ENCODE data around the gene CTNNA3. TPM values are rescaled to one million over a fixed set of nuclear protein-coding genes. Genes with fewer than 3 reads are reported as not detected.
A peak's percentile ranks its signal among the peaks of the same experiment; 100 is the strongest.

The CTNNA3 gene
- total RNA-seq, 1 experiment from 2014 or later = not detected

DNA sequence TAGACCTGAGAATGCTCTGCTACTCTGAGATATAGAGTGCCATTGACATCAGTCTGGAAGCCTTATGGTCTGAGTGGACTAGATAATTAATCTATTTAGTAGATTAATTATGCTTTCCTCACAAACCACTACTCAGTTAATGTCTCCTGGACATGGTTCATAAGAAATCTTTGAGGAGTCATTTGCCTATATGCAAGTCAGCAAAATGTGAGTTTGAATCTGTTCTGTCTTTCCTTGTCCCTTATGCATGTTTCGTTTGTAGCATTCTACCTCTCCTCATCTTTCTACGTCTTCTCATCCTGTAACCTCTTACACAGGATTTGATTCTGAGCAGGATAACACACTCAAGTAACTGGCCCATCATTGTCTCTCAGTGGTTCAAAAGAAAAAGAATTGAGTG lies 1505.6 kb downstream of the CTNNA3 start:
- Histone ChIP-seq H2AFZ (ENCODE audit: low read length) (peak overlapping the region; percentile 1; the same call in 1 of the 2 replicates), H3K27ac (ENCODE audit: low read length) (no peak overlapping the region), H3K9me3 (ENCODE audit: low read length) (no peaks in the 10 kb centered on the region), H3K4me1 (ENCODE audit: low read length) (no peaks in the 10 kb centered on the region), H3K4me2 (ENCODE audit: low read depth, low read length, poor library complexity, severe bottlenecking) (no peak overlapping the region), H3K36me3 (ENCODE audit: insufficient read depth, low read length) (no peaks in the 10 kb centered on the region), H4K20me1 (ENCODE audit: insufficient read depth, low read depth, low read length) (no peaks in the 10 kb centered on the region), H3K79me2 (ENCODE audit: low read length) (no peaks in the 10 kb centered on the region), H3K9ac (ENCODE audit: low read length) (no peak overlapping the region), H3K4me3 (ENCODE audit: low read length) (no peak overlapping the region), H3K27me3 (ENCODE audit: low read length) (no peaks in the 10 kb centered on the region), H3K9me2 (replicated peaks; ENCODE audit: insufficient read depth, low read length) (no peaks in the 10 kb centered on the region)
- DNase-seq = no peak

DNA sequence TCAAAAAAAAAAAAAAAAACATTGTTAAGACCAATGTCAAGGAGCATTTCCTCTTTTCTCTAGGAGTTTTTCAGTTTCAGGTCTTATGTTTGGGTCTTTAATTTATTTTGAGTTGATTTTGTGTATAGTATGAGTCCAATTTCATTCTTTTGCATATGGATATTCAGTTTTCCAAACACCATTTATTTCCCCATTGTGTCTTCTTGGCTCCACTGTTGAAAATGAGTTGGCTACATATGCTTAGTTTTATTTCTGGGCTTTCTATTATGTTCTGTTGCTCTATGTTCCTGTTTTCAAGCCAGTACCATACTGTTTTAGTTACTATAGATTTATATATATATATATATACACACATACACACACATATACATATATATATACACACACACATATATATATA lies 1506.7 kb downstream of the CTNNA3 start:
- no peaks in the 10 kb centered on the region for H3K4me1 ChIP-seq (ENCODE audit: low read length)
- H3K4me3 ChIP-seq (ENCODE audit: low read length) = no peak overlapping the region
- H3K27me3 ChIP-seq (ENCODE audit: low read length) = no peaks in the 10 kb centered on the region
- H3K9me2 ChIP-seq (replicated peaks; ENCODE audit: insufficient read depth, low read length) = no peaks in the 10 kb centered on the region
- no peak overlapping the region for H2AFZ ChIP-seq (ENCODE audit: low read length)
- no peak overlapping the region for H3K9ac ChIP-seq (ENCODE audit: low read length)
- no peak overlapping the region for H3K4me2 ChIP-seq (ENCODE audit: low read depth, low read length, poor library complexity, severe bottlenecking)
- no peaks in the 10 kb centered on the region for H3K79me2 ChIP-seq (ENCODE audit: low read length)
- no peaks in the 10 kb centered on the region for H3K9me3 ChIP-seq (ENCODE audit: low read length)
- no peak overlapping the region for H3K27ac ChIP-seq (ENCODE audit: low read length)
- H3K36me3 ChIP-seq (ENCODE audit: insufficient read depth, low read length) = no peaks in the 10 kb centered on the region
- DNase-seq = no peak
- no peaks in the 10 kb centered on the region for H4K20me1 ChIP-seq (ENCODE audit: insufficient read depth, low read depth, low read length)

DNA sequence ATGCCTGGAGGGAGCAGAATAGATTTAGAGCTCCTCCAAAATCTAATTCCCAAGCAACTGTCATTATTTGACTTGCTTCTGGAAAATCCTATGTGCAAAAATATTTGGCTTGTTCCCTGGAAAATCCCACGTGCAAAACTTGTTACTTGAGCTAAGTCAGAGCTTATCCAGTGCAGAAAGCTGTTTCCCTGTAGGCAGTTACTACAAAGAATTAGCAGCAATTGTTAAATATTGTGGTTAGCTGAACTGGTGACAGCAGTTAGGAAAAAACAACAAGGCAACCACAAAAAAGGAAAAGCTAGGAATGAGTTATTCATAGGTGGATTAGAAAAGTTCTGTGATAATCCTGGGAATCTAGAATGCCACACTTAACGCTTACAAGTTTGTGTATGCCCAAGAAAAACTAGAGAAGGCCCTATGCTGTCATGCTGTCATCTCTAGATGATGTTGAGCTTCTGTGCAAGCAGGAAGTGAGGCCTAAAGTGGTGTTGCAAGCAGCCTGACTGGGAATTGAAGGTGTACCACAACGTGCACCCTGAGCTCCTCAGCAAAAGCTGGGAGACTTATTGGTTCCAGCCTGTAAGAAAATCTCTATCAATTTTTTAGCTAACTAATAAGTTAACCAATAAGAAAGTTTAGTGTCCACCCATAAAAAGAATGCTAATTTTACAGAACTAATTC lies 1508.8 kb downstream of the CTNNA3 start:
- Histone ChIP-seq H3K9me2 (replicated peaks; ENCODE audit: insufficient read depth, low read length) (no peaks in the 10 kb centered on the region), H4K20me1 (ENCODE audit: insufficient read depth, low read depth, low read length) (no peaks in the 10 kb centered on the region), H3K4me2 (ENCODE audit: low read depth, low read length, poor library complexity, severe bottlenecking) (no peak overlapping the region), H3K27ac (ENCODE audit: low read length) (no peak overlapping the region), H3K36me3 (ENCODE audit: insufficient read depth, low read length) (no peaks in the 10 kb centered on the region), H3K4me3 (ENCODE audit: low read length) (no peak overlapping the region), H3K9me3 (ENCODE audit: low read length) (no peaks in the 10 kb centered on the region), H2AFZ (ENCODE audit: low read length) (peak overlapping the region; percentile 54; the same call in 1 of the 2 replicates), H3K27me3 (ENCODE audit: low read length) (no peaks in the 10 kb centered on the region), H3K79me2 (ENCODE audit: low read length) (no peaks in the 10 kb centered on the region), H3K9ac (ENCODE audit: low read length) (no peak overlapping the region), H3K4me1 (ENCODE audit: low read length) (0 out of 2 replicates have a peak, but pooled peaks cover 2% of the 10 kb centered on the region)
- no peak for DNase-seq

DNA sequence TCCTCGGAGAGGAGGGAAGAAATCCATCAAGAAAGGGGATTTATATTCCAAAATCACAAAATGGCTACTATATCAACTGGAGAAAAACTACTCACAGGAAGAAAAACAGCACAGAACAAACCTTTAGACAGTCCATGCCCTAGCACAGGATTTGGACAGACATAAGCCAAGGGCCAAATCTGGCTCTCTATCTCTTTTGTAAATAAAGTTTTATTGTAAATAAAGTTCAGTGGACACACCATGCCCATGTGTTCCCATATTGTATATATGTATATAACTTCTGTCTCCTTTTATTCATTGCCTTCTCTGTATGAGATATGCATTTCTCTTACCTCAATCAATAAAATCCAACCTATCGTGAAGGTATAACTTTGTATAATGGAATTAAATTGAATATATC lies 1513.0 kb downstream of the CTNNA3 start:
- H3K9me2 ChIP-seq (replicated peaks; ENCODE audit: insufficient read depth, low read length) = no peaks in the 10 kb centered on the region
- H3K27me3 ChIP-seq (ENCODE audit: low read length) = no peaks in the 10 kb centered on the region

DNA sequence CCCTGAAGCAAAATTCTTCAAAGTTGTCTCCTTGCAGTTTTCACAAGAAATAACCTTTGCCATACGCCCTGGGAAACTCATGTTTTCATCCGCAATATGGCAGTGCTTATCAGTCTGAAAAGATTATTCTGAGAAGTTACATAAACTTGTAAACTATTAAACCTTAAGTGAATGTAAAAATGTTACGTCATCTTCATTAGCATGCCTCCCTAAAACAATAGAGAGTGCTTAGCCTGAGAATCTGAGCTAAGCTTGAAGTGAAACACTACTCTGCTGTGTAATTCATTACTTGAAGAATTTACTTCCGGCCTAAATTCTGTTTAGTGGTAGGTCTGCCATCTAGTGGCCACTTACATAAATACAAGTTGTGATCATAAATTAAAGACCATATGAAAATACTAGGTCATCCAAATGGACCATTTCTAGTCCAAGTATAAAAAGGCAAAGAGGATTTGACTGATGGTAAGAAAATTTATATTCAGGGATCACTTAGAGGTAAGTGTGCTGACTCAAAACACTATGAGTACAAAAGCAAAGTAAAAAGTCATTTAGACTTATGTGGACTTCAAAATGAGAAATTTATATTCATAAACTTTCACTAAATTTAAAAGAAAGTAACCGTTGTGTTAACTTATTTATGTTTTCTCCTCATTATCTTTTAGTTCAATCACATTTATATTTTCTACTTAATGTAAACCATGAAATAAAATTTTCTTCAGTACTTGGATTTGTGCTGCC lies 1515.2 kb downstream of the CTNNA3 start:
- Histone ChIP-seq H3K9me3 (ENCODE audit: low read length) (no peaks in the 10 kb centered on the region), H4K20me1 (ENCODE audit: insufficient read depth, low read depth, low read length) (no peaks in the 10 kb centered on the region), H3K4me3 (ENCODE audit: low read length) (no peak overlapping the region), H3K27ac (ENCODE audit: low read length) (no peak overlapping the region), H3K9ac (ENCODE audit: low read length) (no peak overlapping the region), H3K4me2 (ENCODE audit: low read depth, low read length, poor library complexity, severe bottlenecking) (no peak overlapping the region), H2AFZ (ENCODE audit: low read length) (peak overlapping the region; percentile 83), H3K79me2 (ENCODE audit: low read length) (no peaks in the 10 kb centered on the region), H3K9me2 (replicated peaks; ENCODE audit: insufficient read depth, low read length) (no peaks in the 10 kb centered on the region), H3K36me3 (ENCODE audit: insufficient read depth, low read length) (no peaks in the 10 kb centered on the region), H3K27me3 (ENCODE audit: low read length) (no peaks in the 10 kb centered on the region), H3K4me1 (ENCODE audit: low read length) (peaks cover 18% of the 10 kb centered on the region)
- DNase-seq = peak; percentile 93

More for the DNA sequence above, 1513.0 kb downstream of the CTNNA3 start:
- DNase-seq = no peak
- Histone ChIP-seq H2AFZ (ENCODE audit: low read length) (peak overlapping the region; percentile 77), H3K79me2 (ENCODE audit: low read length) (no peaks in the 10 kb centered on the region), H3K9me3 (ENCODE audit: low read length) (no peaks in the 10 kb centered on the region), H3K36me3 (ENCODE audit: insufficient read depth, low read length) (no peaks in the 10 kb centered on the region), H3K4me3 (ENCODE audit: low read length) (no peak overlapping the region), H4K20me1 (ENCODE audit: insufficient read depth, low read depth, low read length) (no peaks in the 10 kb centered on the region), H3K4me1 (ENCODE audit: low read length) (0 out of 2 replicates have a peak, but pooled peaks cover 2% of the 10 kb centered on the region), H3K27ac (ENCODE audit: low read length) (no peak overlapping the region), H3K4me2 (ENCODE audit: low read depth, low read length, poor library complexity, severe bottlenecking) (no peak overlapping the region), H3K9ac (ENCODE audit: low read length) (no peak overlapping the region)

DNA sequence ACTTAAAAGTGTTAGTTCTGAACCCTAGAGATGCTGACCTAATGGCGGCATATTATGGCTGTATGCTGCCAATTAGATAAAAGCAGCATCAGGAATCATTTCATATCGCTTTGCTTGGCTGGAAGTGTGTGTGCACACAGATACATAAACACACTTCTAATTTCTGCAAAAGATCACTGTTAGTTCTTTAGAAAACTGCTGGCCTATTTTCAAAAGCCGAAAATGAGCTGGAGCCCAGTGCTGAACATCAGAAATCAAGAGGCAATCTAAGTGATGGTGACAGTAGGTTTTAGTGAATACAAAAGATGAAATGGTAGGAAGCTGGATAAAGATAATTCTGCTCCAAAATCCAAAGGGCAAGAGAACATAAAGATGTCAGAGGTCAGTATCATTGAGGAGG lies 1516.0 kb downstream of the CTNNA3 start:
- no peaks in the 10 kb centered on the region for H4K20me1 ChIP-seq (ENCODE audit: insufficient read depth, low read depth, low read length)
- no peaks in the 10 kb centered on the region for H3K79me2 ChIP-seq (ENCODE audit: low read length)
- DNase-seq = no peak
- no peaks in the 10 kb centered on the region for H3K9me3 ChIP-seq (ENCODE audit: low read length)
- H2AFZ ChIP-seq (ENCODE audit: low read length) = peak overlapping the region; percentile 83
- no peaks in the 10 kb centered on the region for H3K9me2 ChIP-seq (replicated peaks; ENCODE audit: insufficient read depth, low read length)
- no peaks in the 10 kb centered on the region for H3K27me3 ChIP-seq (ENCODE audit: low read length)
- H3K36me3 ChIP-seq (ENCODE audit: insufficient read depth, low read length) = no peaks in the 10 kb centered on the region
- no peak overlapping the region for H3K4me2 ChIP-seq (ENCODE audit: low read depth, low read length, poor library complexity, severe bottlenecking)
- H3K9ac ChIP-seq (ENCODE audit: low read length) = no peak overlapping the region
- H3K27ac ChIP-seq (ENCODE audit: low read length) = no peak overlapping the region
- H3K4me3 ChIP-seq (ENCODE audit: low read length) = no peak overlapping the region
- peaks cover 24% of the 10 kb centered on the region for H3K4me1 ChIP-seq (ENCODE audit: low read length)

DNA sequence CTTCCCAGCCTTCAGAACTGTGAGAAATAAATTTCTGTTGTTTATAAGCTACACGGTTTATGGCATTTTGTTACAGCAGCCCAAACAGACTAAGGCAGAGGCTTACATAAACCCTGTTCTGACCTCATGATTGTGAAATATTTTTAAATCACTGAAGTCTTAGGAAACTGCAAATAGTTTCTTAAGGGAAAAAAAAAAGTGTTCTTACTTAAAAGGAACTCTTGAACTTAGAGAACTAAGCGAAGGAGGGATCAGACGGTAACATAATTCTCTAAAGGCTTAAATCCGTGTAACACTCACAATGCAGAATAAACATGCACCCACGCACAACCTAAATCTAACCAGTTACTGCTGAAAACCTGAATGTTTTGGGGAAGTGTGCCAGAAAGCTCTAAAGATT lies 1519.2 kb downstream of the CTNNA3 start:
- peak overlapping the region; percentile 84 for H2AFZ ChIP-seq (ENCODE audit: low read length)
- H3K9me3 ChIP-seq (ENCODE audit: low read length) = no peaks in the 10 kb centered on the region
- no peak overlapping the region for H3K9ac ChIP-seq (ENCODE audit: low read length)
- DNase-seq = no peak
- H3K4me3 ChIP-seq (ENCODE audit: low read length) = no peak overlapping the region
- peaks cover 23% of the 10 kb centered on the region for H3K4me1 ChIP-seq (ENCODE audit: low read length)
- no peak overlapping the region for H3K27ac ChIP-seq (ENCODE audit: low read length)
- peak overlapping the region; percentile 30 for H3K4me2 ChIP-seq (ENCODE audit: low read depth, low read length, poor library complexity, severe bottlenecking)
- no peaks in the 10 kb centered on the region for H3K9me2 ChIP-seq (replicated peaks; ENCODE audit: insufficient read depth, low read length)
- no peaks in the 10 kb centered on the region for H3K36me3 ChIP-seq (ENCODE audit: insufficient read depth, low read length)
- H3K27me3 ChIP-seq (ENCODE audit: low read length) = no peaks in the 10 kb centered on the region
- H4K20me1 ChIP-seq (ENCODE audit: insufficient read depth, low read depth, low read length) = no peaks in the 10 kb centered on the region
- no peaks in the 10 kb centered on the region for H3K79me2 ChIP-seq (ENCODE audit: low read length)

DNA sequence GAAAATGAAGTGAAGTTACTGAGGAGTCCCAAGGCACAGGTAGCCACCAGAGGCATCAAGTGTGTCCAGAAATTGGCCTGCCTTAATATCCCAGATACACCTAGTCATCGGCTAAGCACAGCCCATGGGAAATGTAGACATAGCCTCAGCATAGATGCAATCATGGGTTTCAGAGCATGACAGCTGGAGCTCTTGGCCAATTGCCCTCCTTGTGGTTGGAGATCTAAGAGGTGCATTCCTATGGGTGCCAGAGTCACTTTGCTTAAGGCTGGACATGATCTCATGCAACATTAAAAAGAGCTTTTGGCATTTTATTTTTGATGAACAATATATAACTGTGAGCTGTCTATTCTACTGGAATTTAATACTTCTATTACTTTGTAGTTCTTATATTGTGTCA lies 1528.2 kb downstream of the CTNNA3 start:
- Histone ChIP-seq H3K27ac (ENCODE audit: low read length) (no peak overlapping the region), H3K36me3 (ENCODE audit: insufficient read depth, low read length) (no peaks in the 10 kb centered on the region), H3K4me1 (ENCODE audit: low read length) (no peaks in the 10 kb centered on the region), H3K79me2 (ENCODE audit: low read length) (no peaks in the 10 kb centered on the region), H3K4me3 (ENCODE audit: low read length) (no peak overlapping the region), H4K20me1 (ENCODE audit: insufficient read depth, low read depth, low read length) (no peaks in the 10 kb centered on the region), H3K9ac (ENCODE audit: low read length) (no peak overlapping the region), H3K9me3 (ENCODE audit: low read length) (no peaks in the 10 kb centered on the region), H3K9me2 (replicated peaks; ENCODE audit: insufficient read depth, low read length) (no peaks in the 10 kb centered on the region), H3K4me2 (ENCODE audit: low read depth, low read length, poor library complexity, severe bottlenecking) (no peak overlapping the region), H3K27me3 (ENCODE audit: low read length) (no peaks in the 10 kb centered on the region), H2AFZ (ENCODE audit: low read length) (no peak overlapping the region)
- DNase-seq = no peak

All from Karpas-422 (cell line).